Type B pancreatic cell (in vitro differentiated cells): ENCODE results near the gene BLOC1S6. TPM values are rescaled to one million over a fixed set of nuclear protein-coding genes. Genes with fewer than 3 reads are reported as not detected.
"Not testable (repeated sequence)": the region's sequence is repeated elsewhere in the genome, so short reads cannot be mapped to it uniquely, and the experiment has no call there.

Experiments
- DNase-seq: peaks from one replicate; pipeline ENCODE4 v3.0.0; 2021; ENCODE audit warnings: mixed read lengths; ENCODE audit not compliant: unreplicated experiment; ENCODE audit errors: extremely low spot score
- H3K27ac Mint-ChIP-seq: 2 replicates; pipeline ENCODE4 v1.8.0; 2021; ENCODE audit warnings: mild to moderate bottlenecking, mixed read lengths
- H3K27me3 Mint-ChIP-seq: 2 replicates; pipeline ENCODE4 v1.8.0; 2021; ENCODE audit warnings: mixed read lengths
- H3K36me3 Mint-ChIP-seq: 2 replicates; pipeline ENCODE4 v1.8.0; 2021; ENCODE audit warnings: mixed read lengths
- H3K4me1 Mint-ChIP-seq: one replicate; pipeline ENCODE4 v1.8.0; 2021; ENCODE audit warnings: mixed read lengths; ENCODE audit not compliant: unreplicated experiment
- H3K4me3 Mint-ChIP-seq: 2 replicates; pipeline ENCODE4 v1.8.0; 2021; ENCODE audit warnings: mild to moderate bottlenecking, mixed read lengths
- H3K9me3 Mint-ChIP-seq: 2 replicates; pipeline ENCODE4 v1.8.0; 2021; ENCODE audit warnings: mixed read lengths
- total RNA-seq: library from RNA; stranded (reverse); gene quantifications from 2 replicates; pipeline ENCODE4 v1.2.1, GENCODE V29; 2021; ENCODE audit warnings: low replicate concordance
- TF ChIP-seq, protein P1 (sequence below): fragments of 200-600 bp; sonication (generic); conservative IDR thresholded peaks from 2 replicates; pipeline ENCODE4 v1.5.0; 2021; ENCODE audit warnings: antibody characterized with exemption, mild to moderate bottlenecking

Gene BLOC1S6
- total RNA-seq, 1 donor from 2014 or later: 46.7 TPM

DNA sequence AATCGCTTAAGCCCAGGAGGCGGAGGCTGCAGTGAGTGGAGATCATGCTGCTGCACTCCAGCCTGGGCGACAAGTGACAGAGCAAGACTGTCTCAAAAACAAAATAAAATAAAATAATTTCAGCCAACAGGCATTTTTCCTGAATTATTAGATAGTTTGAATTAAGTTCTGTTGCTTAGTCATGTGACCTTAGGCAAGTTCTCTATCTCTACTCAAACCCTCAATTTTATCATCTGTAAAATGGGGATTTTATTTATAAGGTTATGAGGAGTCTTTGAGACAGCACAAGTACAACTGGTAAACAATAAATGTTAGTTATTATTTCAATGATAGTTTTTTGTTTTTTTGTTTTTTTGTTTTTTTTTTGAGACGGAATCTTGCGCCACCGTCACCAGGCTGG, 60.6 kb downstream of the BLOC1S6 start:
- H3K27me3 Mint-ChIP-seq: no peaks in the 10 kb centered on the region
- H3K4me3 Mint-ChIP-seq: no peak overlapping the region

DNA sequence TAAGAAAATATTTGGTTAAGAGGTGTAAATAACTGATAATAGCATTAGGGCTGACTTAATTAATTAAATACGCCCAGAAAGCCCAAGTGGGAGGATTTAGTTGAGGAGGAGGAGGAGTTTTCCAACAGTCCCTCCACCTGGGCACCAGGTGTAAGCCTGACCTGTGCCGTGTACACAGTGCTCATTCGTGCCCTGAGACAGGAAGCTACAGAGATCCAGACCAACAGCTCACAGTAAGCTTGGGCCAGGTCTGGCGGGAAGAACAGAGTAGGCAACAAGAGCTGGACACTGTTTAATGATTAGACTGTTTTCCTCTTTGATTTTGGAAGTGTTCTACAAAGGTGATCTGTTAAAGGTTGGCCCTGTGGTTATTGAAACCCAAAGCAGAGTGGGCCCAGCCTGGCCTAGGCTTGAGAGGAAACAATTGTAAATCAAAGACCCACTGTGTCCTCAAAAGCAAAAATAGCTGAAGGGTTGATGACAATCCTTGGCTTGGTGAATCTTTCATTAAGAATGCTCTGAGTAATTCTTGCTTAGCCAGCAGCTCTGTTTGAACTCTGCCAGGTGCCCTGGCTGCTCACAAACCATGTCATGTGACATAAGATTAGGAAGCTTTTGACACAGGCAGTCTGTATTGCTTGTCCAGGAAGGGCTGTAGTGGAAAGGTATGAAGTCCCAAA, 61.5 kb downstream of the BLOC1S6 start:
- no peak for DNase-seq
- H3K9me3 Mint-ChIP-seq: no peaks in the 10 kb centered on the region
- H3K4me3 Mint-ChIP-seq: no peak overlapping the region
- no peaks in the 10 kb centered on the region for H3K27me3 Mint-ChIP-seq
- H3K27ac Mint-ChIP-seq: no peak overlapping the region
- TF ChIP-seq, protein P1, sequence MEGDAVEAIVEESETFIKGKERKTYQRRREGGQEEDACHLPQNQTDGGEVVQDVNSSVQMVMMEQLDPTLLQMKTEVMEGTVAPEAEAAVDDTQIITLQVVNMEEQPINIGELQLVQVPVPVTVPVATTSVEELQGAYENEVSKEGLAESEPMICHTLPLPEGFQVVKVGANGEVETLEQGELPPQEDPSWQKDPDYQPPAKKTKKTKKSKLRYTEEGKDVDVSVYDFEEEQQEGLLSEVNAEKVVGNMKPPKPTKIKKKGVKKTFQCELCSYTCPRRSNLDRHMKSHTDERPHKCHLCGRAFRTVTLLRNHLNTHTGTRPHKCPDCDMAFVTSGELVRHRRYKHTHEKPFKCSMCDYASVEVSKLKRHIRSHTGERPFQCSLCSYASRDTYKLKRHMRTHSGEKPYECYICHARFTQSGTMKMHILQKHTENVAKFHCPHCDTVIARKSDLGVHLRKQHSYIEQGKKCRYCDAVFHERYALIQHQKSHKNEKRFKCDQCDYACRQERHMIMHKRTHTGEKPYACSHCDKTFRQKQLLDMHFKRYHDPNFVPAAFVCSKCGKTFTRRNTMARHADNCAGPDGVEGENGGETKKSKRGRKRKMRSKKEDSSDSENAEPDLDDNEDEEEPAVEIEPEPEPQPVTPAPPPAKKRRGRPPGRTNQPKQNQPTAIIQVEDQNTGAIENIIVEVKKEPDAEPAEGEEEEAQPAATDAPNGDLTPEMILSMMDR: no peak
- H3K36me3 Mint-ChIP-seq: no peaks in the 10 kb centered on the region
- H3K4me1 Mint-ChIP-seq: no peaks in the 10 kb centered on the region

More for the DNA sequence above, 60.6 kb downstream of the BLOC1S6 start:
- no peak for DNase-seq
- TF ChIP-seq, protein P1: no peak
- Mint-ChIP-seq H3K27ac (no peak overlapping the region), H3K36me3 (no peaks in the 10 kb centered on the region), H3K9me3 (no peaks in the 10 kb centered on the region), H3K4me1 (no peaks in the 10 kb centered on the region)

DNA sequence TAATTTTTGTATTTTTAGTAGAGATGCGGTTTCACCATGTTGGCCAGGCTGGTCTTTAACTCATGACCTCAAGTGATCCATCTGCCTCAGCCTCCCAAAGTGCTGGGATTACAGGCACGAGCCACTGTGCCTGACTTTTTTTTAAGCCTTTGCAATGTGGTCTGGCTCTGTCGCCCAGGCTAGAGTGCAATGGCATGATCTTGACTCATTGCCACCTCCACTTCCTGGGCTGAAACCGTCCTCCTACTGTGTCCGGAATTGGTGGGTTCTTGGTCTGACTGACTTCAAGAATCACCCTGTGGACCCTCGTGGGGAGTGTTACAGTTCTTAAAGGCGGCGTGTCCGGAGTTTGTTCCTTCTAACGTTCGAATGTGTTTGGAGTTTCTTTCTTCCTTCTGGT, 62.8 kb downstream of the BLOC1S6 start:
- H3K36me3 Mint-ChIP-seq, H3K9me3 Mint-ChIP-seq, DNase-seq, H3K27me3 Mint-ChIP-seq, H3K4me3 Mint-ChIP-seq, H3K27ac Mint-ChIP-seq, H3K4me1 Mint-ChIP-seq: not testable (repeated sequence)

DNA sequence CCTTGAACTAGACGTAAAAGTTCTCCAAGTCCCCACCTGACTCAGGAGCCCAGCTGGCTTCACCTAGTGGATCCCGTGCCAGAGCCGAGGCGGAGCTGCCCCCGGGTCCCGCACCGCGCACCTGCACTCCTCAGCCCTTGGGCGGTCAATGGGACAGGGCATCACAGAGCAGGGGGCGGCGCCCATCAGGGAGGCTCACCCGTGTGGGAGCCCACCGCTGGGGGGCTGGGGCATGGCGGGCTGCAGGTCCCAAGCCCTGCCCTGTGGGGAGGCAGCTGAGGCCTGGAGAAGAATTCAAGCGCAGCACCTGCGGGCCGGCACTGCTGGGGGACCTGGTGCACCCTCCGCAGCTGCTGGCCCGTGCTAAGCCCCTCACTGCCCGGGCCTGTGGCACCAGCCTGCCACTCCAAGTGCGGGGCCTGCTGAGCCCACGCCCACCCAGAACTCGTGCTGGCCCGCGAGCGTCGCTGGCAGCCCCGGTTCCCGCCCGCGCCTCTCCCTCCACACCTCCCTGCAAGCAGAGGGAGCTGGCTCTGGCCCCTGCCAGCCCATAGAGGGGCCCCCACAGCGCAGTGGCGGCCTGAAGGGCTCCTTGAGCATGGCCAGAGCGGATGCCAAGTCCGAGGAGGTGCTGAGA, 63.8 kb downstream of the BLOC1S6 start:
- no peak for DNase-seq
- no peaks in the 10 kb centered on the region for H3K4me1 Mint-ChIP-seq
- no peaks in the 10 kb centered on the region for H3K9me3 Mint-ChIP-seq
- no peaks in the 10 kb centered on the region for H3K27me3 Mint-ChIP-seq
- no peak overlapping the region for H3K4me3 Mint-ChIP-seq
- TF ChIP-seq, protein P1: no peak
- no peaks in the 10 kb centered on the region for H3K36me3 Mint-ChIP-seq
- no peak overlapping the region for H3K27ac Mint-ChIP-seq

DNA sequence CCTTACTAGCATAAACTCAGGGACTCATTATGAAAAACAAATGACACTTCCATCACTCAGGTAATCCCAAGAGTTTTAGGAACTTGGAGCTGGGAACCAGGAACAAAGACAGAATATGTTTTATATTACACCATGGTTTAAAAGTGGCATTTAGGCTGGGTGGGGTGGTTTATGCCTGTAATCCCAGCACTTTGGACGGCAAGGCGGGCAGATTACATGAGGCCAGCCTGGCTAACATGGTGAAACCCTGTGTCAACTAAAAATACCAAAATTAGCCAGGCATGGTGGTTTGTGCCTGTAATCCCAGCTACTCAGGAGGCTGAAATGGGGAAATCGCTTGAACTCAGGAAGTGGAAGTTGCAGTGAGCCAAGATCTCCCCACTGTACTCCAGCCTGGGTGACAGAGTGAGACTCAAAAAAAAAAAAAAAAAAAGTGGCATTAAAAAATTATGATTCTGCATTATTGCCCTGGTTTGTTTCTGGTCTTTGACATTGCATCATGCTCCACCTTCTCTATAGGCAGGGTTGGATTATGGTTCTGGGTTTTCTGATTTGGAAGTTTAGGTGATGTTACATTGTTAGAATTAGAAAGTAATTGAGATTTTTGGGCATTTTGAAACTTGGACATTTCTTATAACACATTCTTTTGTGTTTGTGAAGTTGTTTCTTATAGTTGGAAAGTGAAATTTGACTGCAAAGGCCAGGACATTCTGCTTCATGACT, 66.7 kb downstream of the BLOC1S6 start:
- TF ChIP-seq, protein P1: no peak
- DNase-seq: no peak
- Mint-ChIP-seq H3K36me3 (no peaks in the 10 kb centered on the region), H3K27me3 (no peaks in the 10 kb centered on the region), H3K4me1 (peaks cover 12% of the 10 kb centered on the region), H3K9me3 (no peaks in the 10 kb centered on the region), H3K4me3 (no peak overlapping the region), H3K27ac (no peak overlapping the region)

DNA sequence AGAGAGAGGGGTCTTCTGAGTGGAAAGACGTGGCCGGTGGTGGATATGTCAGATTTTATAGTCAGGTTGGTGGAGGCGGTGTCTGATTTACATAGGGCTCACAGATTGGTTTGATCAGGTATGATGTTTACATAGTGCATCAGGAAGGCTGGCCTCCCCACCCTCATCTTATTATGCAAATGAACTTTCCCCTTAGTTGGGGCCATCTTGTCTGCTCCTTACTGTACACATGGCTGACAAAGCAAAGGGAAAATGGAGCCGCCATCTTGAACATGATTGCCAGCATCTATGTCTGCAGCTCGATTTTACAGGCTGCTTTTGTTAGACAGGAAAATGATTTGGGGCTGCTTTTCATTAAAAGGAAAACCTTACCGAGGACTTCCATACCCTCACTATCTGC, 67.6 kb downstream of the BLOC1S6 start:
- peaks cover 15% of the 10 kb centered on the region for H3K4me1 Mint-ChIP-seq
- H3K36me3 Mint-ChIP-seq: no peaks in the 10 kb centered on the region
- H3K4me3 Mint-ChIP-seq: no peak overlapping the region
- TF ChIP-seq, protein P1: no peak
- no peak for DNase-seq
- H3K27ac Mint-ChIP-seq: no peak overlapping the region
- H3K27me3 Mint-ChIP-seq: no peaks in the 10 kb centered on the region
- H3K9me3 Mint-ChIP-seq: no peaks in the 10 kb centered on the region
